DND-41 (cell line): ENCODE results near the gene DNAAF5.

Experiments
- EZH2 ChIP-seq: IDR thresholded peaks from 3 replicates; pipeline ENCODE4 v1.6.1; 2012; ENCODE audit warnings: borderline replicate concordance, low read depth, mild to moderate bottlenecking, moderate library complexity, low read length, inconsistent platforms; ENCODE audit not compliant: severe bottlenecking
- TF ChIP-seq, protein P1 (sequence below): IDR thresholded peaks from 2 replicates; pipeline ENCODE4 v1.5.1; 2012; ENCODE audit warnings: borderline replicate concordance, low read length, moderate library complexity, mild to moderate bottlenecking; ENCODE audit not compliant: poor library complexity, severe bottlenecking; ENCODE audit errors: extremely low read depth

DNA sequence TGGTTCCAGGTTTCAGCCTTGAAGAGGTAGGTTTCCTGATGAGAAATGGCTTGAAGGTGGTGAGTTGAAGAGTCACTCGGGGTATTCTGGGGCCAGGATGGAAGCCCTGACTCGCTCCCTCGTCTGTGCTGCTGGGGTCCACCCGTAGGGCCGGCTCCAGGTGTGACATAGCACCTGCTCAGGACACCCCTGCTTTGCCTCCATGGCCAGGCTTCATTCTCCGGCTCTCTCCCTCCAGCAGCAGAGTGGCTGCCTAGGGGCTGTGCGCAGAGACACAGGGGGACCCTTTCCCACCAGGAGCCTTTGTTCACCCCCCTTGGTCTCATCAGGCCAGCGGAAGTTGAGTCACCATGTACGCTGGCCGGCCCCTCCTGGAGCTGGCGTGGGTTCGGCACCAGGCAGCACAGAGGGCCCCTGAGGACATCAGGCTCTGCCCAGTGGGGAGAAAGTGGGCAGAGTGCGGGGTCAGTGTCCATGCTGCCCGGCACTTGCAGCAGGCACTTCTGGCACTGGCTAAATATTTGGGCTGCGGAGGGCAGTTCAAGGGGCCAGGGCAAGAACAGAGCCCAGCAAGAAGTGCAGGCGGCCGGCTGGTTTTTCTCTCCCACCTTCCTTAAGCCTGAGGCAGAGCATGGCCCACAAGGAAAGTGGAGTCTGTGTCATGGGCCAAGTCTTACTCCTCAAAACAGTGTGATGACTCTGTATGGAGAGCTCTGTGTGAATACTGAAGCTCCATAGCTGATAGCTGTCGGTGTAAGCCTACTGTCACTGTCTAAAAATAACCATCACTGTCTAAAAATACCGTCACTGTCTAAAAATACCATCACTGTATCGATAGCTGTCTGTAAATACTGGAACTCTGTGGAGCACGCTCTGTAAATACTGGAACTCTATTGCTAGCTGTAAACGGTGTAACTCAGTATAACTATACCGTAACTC, 4.3 kb downstream of the DNAAF5 start:
- no peak for TF ChIP-seq EZH2
- TF ChIP-seq, protein P1, sequence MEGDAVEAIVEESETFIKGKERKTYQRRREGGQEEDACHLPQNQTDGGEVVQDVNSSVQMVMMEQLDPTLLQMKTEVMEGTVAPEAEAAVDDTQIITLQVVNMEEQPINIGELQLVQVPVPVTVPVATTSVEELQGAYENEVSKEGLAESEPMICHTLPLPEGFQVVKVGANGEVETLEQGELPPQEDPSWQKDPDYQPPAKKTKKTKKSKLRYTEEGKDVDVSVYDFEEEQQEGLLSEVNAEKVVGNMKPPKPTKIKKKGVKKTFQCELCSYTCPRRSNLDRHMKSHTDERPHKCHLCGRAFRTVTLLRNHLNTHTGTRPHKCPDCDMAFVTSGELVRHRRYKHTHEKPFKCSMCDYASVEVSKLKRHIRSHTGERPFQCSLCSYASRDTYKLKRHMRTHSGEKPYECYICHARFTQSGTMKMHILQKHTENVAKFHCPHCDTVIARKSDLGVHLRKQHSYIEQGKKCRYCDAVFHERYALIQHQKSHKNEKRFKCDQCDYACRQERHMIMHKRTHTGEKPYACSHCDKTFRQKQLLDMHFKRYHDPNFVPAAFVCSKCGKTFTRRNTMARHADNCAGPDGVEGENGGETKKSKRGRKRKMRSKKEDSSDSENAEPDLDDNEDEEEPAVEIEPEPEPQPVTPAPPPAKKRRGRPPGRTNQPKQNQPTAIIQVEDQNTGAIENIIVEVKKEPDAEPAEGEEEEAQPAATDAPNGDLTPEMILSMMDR: no peak
